Stomach (tissue), 4 donors: ENCODE data around the gene DBN1.

Experiments used
- POLR2A ChIP-seq, 4 donors: fragments of 450-650 bp; IDR thresholded peaks; one replicate each; pipeline ENCODE4 v1.6.1; 2016; ENCODE audit warnings: antibody characterized with exemption in 4 of 4, control low read depth in 2 of 4, mild to moderate bottlenecking in 1 of 4, moderate library complexity in 1 of 4
- TF ChIP-seq, protein P1 (sequence below), 7 experiments: fragments of 450-650 bp in 4 of 7; fragments of 200-600 bp in 3 of 7; sonication (generic) in 3 of 7; IDR thresholded peaks; one replicate each; pipeline ENCODE4 v1.5.1; 2016 to 2019; ENCODE audit warnings: antibody characterized with exemption in 7 of 7, control low read depth in 2 of 7, mild to moderate bottlenecking in 1 of 7

DNA sequence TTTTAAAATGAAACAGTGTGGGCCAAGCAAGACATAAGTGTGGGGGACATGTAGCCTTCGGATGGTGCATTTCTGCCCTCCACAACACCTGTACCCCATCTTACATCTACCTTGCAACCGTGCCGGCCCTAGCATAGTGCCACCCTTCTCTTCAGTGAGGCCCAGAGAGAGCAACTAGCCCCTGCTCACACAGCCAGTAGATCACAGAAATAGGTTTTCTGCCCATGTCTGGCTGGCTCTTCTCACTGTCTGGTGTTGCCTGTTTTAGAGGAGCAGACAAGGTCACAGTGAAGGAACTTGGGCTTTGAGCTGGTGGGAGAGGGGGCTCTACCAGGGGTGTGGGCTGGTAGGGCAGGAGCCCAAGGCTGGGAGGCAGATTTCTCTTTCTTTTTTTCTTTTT lies 12.8 kb upstream of the DBN1 start:
- TF ChIP-seq, protein P1, sequence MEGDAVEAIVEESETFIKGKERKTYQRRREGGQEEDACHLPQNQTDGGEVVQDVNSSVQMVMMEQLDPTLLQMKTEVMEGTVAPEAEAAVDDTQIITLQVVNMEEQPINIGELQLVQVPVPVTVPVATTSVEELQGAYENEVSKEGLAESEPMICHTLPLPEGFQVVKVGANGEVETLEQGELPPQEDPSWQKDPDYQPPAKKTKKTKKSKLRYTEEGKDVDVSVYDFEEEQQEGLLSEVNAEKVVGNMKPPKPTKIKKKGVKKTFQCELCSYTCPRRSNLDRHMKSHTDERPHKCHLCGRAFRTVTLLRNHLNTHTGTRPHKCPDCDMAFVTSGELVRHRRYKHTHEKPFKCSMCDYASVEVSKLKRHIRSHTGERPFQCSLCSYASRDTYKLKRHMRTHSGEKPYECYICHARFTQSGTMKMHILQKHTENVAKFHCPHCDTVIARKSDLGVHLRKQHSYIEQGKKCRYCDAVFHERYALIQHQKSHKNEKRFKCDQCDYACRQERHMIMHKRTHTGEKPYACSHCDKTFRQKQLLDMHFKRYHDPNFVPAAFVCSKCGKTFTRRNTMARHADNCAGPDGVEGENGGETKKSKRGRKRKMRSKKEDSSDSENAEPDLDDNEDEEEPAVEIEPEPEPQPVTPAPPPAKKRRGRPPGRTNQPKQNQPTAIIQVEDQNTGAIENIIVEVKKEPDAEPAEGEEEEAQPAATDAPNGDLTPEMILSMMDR (IDR thresholded peaks at IDR 0.05) = no peak
- no peak for TF ChIP-seq POLR2A (IDR thresholded peaks at IDR 0.05)
